CD4-positive, CD25-positive, alpha-beta regulatory T cell (primary cell): ENCODE data around the gene DNAH10. TPM values are rescaled to one million over a fixed set of nuclear protein-coding genes. Genes with fewer than 3 reads are reported as not detected.

Source experiments
- ATAC-seq, 2 donors: fragments of 150-1000 bp; cut with Tn5 transposase; one replicate each; pipeline ENCODE4 v1.10.0; 2021; ENCODE audit warnings: low read depth in 2 of 2, moderate number of reproducible peaks in 2 of 2, moderate library complexity in 1 of 2
- DNase-seq, 3 donors: peaks; one replicate each; pipeline versions ENCODE4 v3.0.0 to v3.0.0-alpha.2; 2012 to 2022; ENCODE audit warnings: mixed read lengths in 1 of 3
- H3K27ac ChIP-seq: one replicate; pipeline ENCODE4 v1.7.0; 2013; ENCODE audit warnings: mild to moderate bottlenecking, low read length; ENCODE audit not compliant: insufficient read depth, poor library complexity, severe bottlenecking
- H3K27me3 ChIP-seq: one replicate; pipeline ENCODE4 v1.7.0; 2013; ENCODE audit warnings: low read length; ENCODE audit not compliant: control insufficient read depth, insufficient read depth
- H3K36me3 ChIP-seq: one replicate; pipeline ENCODE4 v1.7.0; 2013; ENCODE audit warnings: mild to moderate bottlenecking, low read length, moderate library complexity; ENCODE audit not compliant: control insufficient read depth, insufficient read depth
- H3K4me1 ChIP-seq: 2 replicates; pipeline ENCODE4 v1.7.0; 2013; ENCODE audit warnings: mild to moderate bottlenecking, low read length; ENCODE audit not compliant: insufficient read depth, control insufficient read depth, poor library complexity, severe bottlenecking
- H3K4me3 ChIP-seq: one replicate; pipeline ENCODE4 v1.7.0; 2013; ENCODE audit warnings: low read depth, mild to moderate bottlenecking, low read length, moderate library complexity
- H3K9me3 ChIP-seq, 2 experiments: 1 replicate in 1 of 2; 2 replicates in 1 of 2; pipeline ENCODE4 v1.7.0; 2013; ENCODE audit warnings: low read length in 2 of 2, mild to moderate bottlenecking in 1 of 2, moderate library complexity in 1 of 2; ENCODE audit not compliant: control insufficient read depth in 2 of 2
- H3K27ac Mint-ChIP-seq, 3 donors: one replicate each; pipeline ENCODE4 v1.8.0; 2020 to 2022; ENCODE audit warnings: mild to moderate bottlenecking in 3 of 3, mixed read lengths in 3 of 3, moderate library complexity in 2 of 3
- H3K27me3 Mint-ChIP-seq: one replicate; pipeline ENCODE4 v1.8.0; 2022; ENCODE audit warnings: mild to moderate bottlenecking, mixed read lengths
- H3K36me3 Mint-ChIP-seq: one replicate; pipeline ENCODE4 v1.8.0; 2020; ENCODE audit warnings: mixed read lengths
- H3K4me1 Mint-ChIP-seq, 4 donors: one replicate each; pipeline ENCODE4 v1.8.0; 2020 to 2022; ENCODE audit warnings: mixed read lengths in 4 of 4, mild to moderate bottlenecking in 1 of 4
- H3K4me3 Mint-ChIP-seq, 4 donors: one replicate each; pipeline ENCODE4 v1.8.0; 2020 to 2022; ENCODE audit warnings: mild to moderate bottlenecking in 4 of 4, mixed read lengths in 4 of 4, moderate library complexity in 3 of 4
- H3K9me3 Mint-ChIP-seq, 7 donors: one replicate each; pipeline ENCODE4 v1.8.0; 2020 to 2022; ENCODE audit warnings: mixed read lengths in 7 of 7, mild to moderate bottlenecking in 3 of 7, moderate library complexity in 2 of 7
- polyA plus RNA-seq, 4 donors: library from polyadenylated mRNA; unstranded; fragments of 300-500 nt; fragmentation: Illumina TruSeq; gene quantifications; one replicate each; pipeline ENCODE4 v1.2.3, GENCODE V29; 2021
- total RNA-seq: library from RNA; stranded (reverse); gene quantifications from one replicate; pipeline ENCODE4 v1.2.3, GENCODE V29; 2022

The DNAH10 gene
- total and polyA plus RNA-seq, 5 donors from 2014 or later, result 0.02 to 0.07 TPM; not detected in 3

DNA sequence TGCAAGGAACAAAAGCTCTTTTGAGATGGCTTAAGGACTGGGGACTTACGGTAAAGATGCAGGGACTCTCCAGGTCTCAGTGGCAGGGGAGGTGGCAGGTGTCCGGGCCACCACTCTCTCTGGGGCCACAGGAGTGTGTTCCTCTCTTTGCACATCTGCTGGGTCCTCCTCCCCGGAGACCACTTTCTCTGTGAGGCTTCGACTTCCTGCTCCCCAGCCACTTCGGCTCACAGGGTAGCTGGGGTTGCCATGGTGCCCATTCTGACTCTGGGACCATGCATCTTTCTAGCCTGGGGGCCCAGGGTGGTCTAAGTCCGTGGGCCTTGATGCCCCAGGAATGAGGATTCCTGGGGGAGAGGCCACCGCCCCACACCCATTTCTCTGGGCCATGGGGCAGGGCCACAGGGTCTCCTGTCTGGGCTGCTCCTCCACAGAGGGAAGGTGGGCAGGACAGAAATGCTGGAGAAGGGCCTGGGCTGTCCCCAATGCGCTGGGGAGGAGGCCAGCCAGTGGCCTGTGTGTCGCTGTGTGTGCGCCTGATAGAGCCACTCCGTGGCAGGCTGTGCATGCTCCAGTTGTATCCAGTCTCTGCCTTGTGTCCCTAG, 172.0 kb downstream of the DNAH10 start:
- Mint-ChIP-seq H3K36me3 (peaks cover 18% of the 10 kb centered on the region), H3K27me3 (peaks cover 11% of the 10 kb centered on the region), H3K4me1 (peaks cover 6 to 42% (median 23%) of the 10 kb centered on the region in 4 donors), H3K4me3 (no peak overlapping the region), H3K9me3 (peaks cover 0 to 1% (median 0%) of the 10 kb centered on the region in 7 donors), H3K27ac (no peak overlapping the region)
- DNase-seq, result no peak
- no peak overlapping the region for H3K4me3 ChIP-seq
- H3K9me3 ChIP-seq, result no peaks in the 10 kb centered on the region
- peaks cover 23% of the 10 kb centered on the region for H3K4me1 ChIP-seq
- peaks cover 10% of the 10 kb centered on the region for H3K27me3 ChIP-seq
- H3K27ac ChIP-seq, result no peak overlapping the region
- ATAC-seq, result no peak
- H3K36me3 ChIP-seq, result peaks cover 2% of the 10 kb centered on the region

DNA sequence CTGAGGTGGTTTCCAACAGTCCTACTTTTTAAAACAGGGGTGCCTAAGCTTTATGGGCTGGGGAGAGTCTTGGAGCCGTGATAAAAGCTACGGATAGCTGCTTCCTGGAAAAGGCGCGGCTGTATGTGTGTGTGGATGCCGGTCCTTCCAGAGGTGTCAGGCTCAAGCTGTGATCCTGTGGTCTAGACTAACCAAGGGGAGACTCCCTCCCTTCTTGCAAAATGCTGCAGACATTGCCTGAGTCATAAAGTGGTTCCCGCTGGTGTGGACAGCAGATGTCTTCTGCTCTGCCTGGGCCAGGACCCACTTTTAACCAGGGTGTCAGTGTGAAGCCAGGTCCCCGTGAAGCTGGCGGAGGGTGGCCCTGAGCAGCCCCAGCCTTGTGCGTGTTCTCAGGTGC, 172.7 kb downstream of the DNAH10 start:
- no peak for DNase-seq
- Histone ChIP-seq H3K4me3 (no peak overlapping the region), H3K9me3 (no peaks in the 10 kb centered on the region), H3K4me1 (peaks cover 23% of the 10 kb centered on the region), H3K36me3 (peaks cover 2% of the 10 kb centered on the region), H3K27me3 (peaks cover 10% of the 10 kb centered on the region), H3K27ac (no peak overlapping the region)
- ATAC-seq, result no peak
- peaks cover 18% of the 10 kb centered on the region for H3K36me3 Mint-ChIP-seq
- H3K4me1 Mint-ChIP-seq, result peaks cover 6 to 43% (median 23%) of the 10 kb centered on the region in 4 donors
- peaks cover 0 to 1% (median 0%) of the 10 kb centered on the region in 7 donors for H3K9me3 Mint-ChIP-seq
- H3K27ac Mint-ChIP-seq, result no peak overlapping the region
- H3K4me3 Mint-ChIP-seq, result no peak overlapping the region
- peaks cover 11% of the 10 kb centered on the region for H3K27me3 Mint-ChIP-seq

DNA sequence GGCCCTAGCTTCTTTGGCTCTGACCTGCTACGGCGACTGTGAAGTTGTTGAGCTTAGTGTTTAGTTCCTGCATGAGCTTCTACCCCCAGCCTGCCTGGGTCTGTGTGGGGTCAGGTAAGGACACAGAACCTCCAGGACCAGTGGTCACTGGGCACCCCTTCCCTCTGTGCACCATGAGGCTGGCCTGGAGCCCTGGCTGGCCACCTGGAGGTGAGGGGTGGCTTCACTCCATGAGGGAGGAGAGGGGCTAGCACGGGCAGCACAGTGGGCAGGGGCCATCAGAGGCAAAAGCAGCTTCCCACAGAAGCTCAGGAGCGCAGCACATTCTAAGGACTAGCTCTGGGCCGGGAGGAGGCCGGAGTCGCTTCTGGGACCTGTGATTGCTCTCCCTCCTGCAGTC, 173.9 kb downstream of the DNAH10 start:
- DNase-seq (no peak), ATAC-seq (no peak)
- Histone ChIP-seq H3K4me1 (peaks cover 23% of the 10 kb centered on the region), H3K4me3 (no peak overlapping the region), H3K27me3 (peaks cover 8% of the 10 kb centered on the region), H3K9me3 (no peaks in the 10 kb centered on the region), H3K36me3 (peaks cover 2% of the 10 kb centered on the region), H3K27ac (no peak overlapping the region)
- Mint-ChIP-seq H3K9me3 (peaks cover 0 to 1% (median 0%) of the 10 kb centered on the region in 7 donors), H3K4me3 (peak overlapping the region in 2 of 4 donors; percentile 70 to 80), H3K4me1 (peaks cover 6 to 45% (median 23%) of the 10 kb centered on the region in 4 donors), H3K27ac (peak overlapping the region in 2 of 3 donors; percentile 32 to 48), H3K27me3 (peaks cover 6% of the 10 kb centered on the region), H3K36me3 (peaks cover 22% of the 10 kb centered on the region)

DNA sequence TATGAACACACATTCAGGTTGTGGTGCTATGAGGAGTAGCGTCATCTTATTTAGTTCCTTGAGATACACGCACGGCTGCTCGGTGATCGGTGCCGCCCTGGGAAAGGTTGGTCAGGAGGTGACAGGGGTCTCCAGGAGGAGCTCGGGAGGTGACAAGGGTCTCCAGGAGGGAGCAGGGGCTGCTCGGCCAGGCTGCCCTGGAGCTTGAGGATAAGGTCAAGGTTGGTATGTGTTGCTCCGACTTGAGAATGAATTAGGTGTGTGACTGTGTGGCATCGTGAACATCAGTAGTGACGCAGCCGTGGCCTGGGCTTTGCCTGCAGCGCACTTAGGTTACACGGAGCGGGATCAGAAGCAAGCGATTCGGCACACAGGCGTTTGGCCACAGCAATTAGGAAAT, 174.4 kb downstream of the DNAH10 start:
- ATAC-seq (no peak), DNase-seq (no peak)
- Histone ChIP-seq H3K9me3 (no peaks in the 10 kb centered on the region), H3K36me3 (peaks cover 6% of the 10 kb centered on the region), H3K27me3 (peaks cover 8% of the 10 kb centered on the region), H3K4me3 (no peak overlapping the region), H3K27ac (no peak overlapping the region), H3K4me1 (peaks cover 22% of the 10 kb centered on the region)
- H3K9me3 Mint-ChIP-seq, result peaks cover 0 to 1% (median 0%) of the 10 kb centered on the region in 7 donors
- peak overlapping the region in 2 of 4 donors; percentile 70 to 80 for H3K4me3 Mint-ChIP-seq
- H3K27ac Mint-ChIP-seq, result peak overlapping the region; percentile 26 to 86 (median 48)
- H3K4me1 Mint-ChIP-seq, result peaks cover 6 to 42% (median 23%) of the 10 kb centered on the region in 4 donors
- peaks cover 6% of the 10 kb centered on the region for H3K27me3 Mint-ChIP-seq
- H3K36me3 Mint-ChIP-seq, result peaks cover 24% of the 10 kb centered on the region

DNA sequence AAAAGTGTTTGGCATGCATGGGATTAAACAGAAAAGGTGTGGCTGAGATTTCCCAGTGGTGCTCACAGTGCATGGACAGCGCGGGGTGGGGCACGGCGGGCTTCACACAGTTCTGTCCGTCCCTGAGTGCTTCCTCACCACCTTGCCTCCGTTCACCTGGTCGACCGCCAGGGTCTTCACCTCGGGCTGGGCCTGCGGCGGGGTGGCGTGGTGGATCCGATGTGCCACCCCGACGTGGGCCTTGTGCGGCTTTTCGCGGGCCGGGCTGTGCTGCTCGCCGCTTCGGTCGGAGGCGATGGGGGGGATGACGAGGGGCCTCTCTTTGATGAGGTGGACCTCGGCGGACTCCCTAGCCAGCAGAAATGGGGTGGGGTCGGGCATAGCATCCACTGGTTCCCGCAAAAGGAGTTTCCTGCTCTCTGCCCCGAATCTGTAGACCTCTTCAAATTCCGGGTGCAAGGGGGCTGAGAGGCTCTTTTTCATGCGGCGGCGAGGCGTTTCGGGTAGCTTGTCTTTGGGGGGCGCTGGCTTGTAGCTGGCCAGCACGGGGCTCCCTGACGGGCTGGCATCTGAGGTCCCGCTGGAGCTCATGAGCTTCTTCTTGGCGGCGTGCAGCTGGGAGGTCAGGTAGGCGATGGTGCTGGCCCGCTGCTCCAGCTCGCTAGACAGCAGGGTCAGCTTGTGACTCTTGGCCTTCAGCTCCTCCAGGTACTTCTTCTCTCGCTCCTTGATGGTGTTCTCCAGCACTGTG, 175.0 kb downstream of the DNAH10 start:
- peak overlapping the region; percentile 55 for H3K4me3 ChIP-seq
- H3K27me3 ChIP-seq, result peaks cover 2% of the 10 kb centered on the region
- Mint-ChIP-seq H3K27ac (peak overlapping the region; percentile 82 to 98 (median 84)), H3K27me3 (peaks cover 2% of the 10 kb centered on the region), H3K36me3 (peaks cover 30% of the 10 kb centered on the region), H3K4me3 (peak overlapping the region; percentile 3 to 64 (median 64)), H3K9me3 (peaks cover 0 to 4% (median 0%) of the 10 kb centered on the region in 7 donors), H3K4me1 (peaks cover 6 to 35% (median 16%) of the 10 kb centered on the region in 4 donors)
- H3K36me3 ChIP-seq, result peaks cover 12% of the 10 kb centered on the region
- peaks cover 0 to 6% of the 10 kb centered on the region in 2 experiments for H3K9me3 ChIP-seq
- ATAC-seq, result no peak
- DNase-seq, result no peak
- H3K27ac ChIP-seq, result no peak overlapping the region
- peaks cover 17% of the 10 kb centered on the region for H3K4me1 ChIP-seq

DNA sequence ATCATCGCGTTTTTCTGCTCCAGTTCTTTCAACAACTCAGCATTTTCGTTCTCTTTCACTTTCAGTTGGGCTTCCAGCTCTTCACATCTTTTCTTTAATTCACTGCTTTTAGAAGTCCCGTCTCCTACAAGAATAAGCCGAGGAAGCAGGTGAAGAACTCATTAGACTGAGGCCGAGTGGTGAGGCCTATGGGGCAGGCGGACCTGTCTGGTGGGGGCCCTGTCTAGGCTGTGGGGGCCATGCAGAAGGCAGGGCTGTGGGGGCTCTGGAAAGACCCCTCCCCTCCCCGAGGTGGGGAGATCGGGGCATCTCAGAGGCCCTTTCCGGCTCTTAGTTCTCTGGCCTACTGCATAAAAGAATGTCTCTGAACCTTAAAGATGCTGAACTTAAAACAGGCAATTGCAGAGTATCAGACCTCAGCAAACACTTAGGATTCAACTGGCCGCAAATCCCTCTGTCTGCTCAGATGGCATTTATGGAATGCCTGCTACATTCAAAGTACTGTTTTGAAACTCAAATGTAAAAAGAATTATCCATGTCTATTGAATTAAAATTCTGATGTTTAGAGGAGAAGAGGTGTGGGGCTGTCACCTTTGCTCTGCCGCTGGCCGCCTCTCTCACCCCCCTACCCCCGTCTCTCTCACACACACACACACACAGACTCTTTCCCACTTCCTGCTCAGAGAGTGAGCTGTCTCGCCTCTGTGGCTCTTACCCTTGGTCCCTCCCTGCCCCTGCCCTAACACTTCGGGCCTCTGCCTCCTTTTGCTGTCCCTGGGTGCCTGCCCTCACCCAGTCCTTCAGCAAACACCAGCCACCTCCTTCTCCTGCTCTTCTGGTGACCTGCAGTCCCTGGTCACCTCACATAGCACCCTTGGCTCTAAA, 175.8 kb downstream of the DNAH10 start:
- Mint-ChIP-seq H3K36me3 (peaks cover 38% of the 10 kb centered on the region), H3K27me3 (no peaks in the 10 kb centered on the region), H3K9me3 (peaks cover 0 to 9% (median 1%) of the 10 kb centered on the region in 7 donors), H3K4me3 (peak overlapping the region; percentile 3 to 64 (median 64)), H3K4me1 (peaks cover 6 to 30% (median 14%) of the 10 kb centered on the region in 4 donors), H3K27ac (peak overlapping the region; percentile 82 to 98 (median 84))
- H3K27me3 ChIP-seq, result no peaks in the 10 kb centered on the region
- DNase-seq, result peak in 2 of 3 donors; percentile 22 to 74
- peak; percentile 78 to 92 for ATAC-seq
- H3K36me3 ChIP-seq, result peaks cover 17% of the 10 kb centered on the region
- peak overlapping the region; percentile 55 for H3K4me3 ChIP-seq
- H3K27ac ChIP-seq, result peak overlapping the region; percentile 54
- H3K9me3 ChIP-seq, result peaks cover 0 to 6% of the 10 kb centered on the region in 2 experiments
- peaks cover 17% of the 10 kb centered on the region for H3K4me1 ChIP-seq
